Raji (cell line): ENCODE data around the gene ANTXR2.

ENCODE experiments used
- POLR2A ChIP-seq: IDR thresholded peaks from 2 replicates; pipeline ENCODE4 v1.6.1; 2011; ENCODE audit warnings: low read depth, low read length, control low read depth; ENCODE audit not compliant: insufficient read depth

Gene ANTXR2

DNA sequence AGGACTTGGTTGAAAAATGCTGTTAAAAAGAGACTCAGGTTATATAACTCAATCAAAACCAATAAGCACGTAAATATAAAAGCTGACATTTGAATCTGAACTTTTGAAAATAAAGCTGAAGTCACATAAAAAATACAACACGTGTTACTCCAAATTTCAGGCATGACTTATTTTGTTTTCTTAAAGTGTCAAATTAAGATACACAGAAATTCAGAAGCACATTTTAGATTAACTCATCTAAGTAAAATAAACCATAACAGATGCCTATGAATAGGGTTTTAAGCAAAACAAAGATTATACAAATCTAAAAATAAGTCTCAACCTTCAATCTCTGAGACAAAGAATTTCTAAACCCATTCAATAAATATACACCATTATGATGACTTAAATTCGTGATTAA, 124.8 kb downstream of the ANTXR2 start:
- no peak for TF ChIP-seq POLR2A

DNA sequence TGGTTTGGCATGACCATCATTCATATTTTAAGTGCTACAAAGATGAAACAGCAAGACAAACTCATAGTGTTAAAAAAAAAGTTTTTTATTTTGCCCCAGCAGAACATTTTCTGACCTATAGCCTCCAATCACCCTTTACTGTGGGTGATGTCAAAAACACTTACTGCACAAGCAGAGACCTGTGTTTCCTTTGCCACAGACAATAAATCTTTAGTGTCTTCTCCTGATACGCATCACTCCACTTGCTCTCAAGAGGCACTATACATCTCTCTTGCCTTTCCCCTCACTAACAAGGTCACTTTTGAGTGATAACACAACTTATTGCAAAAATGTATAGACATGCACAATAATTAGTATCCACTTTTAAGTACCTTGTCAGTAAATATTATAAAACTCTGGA, 125.6 kb downstream of the ANTXR2 start:
- no peak for TF ChIP-seq POLR2A

DNA sequence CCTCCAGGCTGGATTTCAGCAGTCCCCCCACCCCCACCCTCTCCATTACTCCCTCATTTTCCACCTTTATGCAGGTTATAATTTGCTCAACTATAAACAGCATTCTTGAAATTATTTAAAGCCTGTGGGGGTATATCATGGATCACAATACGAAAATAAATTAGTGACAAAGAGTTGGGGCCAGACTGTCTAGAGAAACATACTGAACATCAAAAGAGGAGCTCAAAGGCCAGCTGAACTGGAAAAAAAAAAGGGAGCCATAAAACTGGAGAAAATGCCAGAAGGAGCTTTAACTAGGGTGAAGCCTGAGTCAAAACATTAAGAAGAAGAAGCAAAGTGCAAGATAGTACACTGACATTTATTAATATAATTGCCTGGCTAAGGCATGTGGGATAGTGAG, 137.8 kb downstream of the ANTXR2 start:
- TF ChIP-seq POLR2A = no peak

DNA sequence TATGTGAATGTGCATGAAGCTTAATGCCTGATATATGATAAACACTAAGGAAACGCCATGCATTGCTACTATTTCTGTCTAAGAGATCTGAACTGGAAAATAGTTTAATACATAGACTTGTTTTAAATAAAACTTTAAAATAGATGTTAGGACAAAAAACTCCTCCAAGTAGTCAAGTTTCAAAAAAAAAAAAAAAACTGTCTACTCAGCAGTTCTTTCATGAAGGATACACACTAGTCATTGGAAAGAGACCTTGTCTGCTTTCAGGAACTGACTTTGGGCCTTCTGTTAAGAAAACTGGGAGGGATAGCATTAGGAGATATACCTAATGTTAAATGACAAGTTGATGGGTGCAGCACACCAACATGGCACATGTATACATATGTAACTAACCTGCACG, 138.4 kb downstream of the ANTXR2 start:
- no peak for TF ChIP-seq POLR2A

DNA sequence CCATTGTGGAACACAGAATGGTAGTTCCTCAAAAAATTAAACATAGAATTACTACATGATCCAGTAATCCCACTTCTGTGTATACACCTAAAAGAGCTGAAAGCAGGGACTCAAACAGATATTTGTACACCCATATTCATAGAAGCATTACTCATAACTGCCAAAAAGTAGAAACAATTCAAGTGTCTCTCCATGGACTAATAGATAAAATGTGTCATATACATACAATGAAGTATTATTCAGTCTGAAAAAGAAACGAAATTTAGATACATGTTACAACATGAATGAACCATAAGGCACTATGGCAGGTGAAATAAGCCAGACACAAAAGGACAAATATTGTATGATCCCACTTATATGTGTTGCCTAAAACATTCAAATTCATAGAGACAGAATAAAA, 145.1 kb downstream of the ANTXR2 start:
- no peak for TF ChIP-seq POLR2A

DNA sequence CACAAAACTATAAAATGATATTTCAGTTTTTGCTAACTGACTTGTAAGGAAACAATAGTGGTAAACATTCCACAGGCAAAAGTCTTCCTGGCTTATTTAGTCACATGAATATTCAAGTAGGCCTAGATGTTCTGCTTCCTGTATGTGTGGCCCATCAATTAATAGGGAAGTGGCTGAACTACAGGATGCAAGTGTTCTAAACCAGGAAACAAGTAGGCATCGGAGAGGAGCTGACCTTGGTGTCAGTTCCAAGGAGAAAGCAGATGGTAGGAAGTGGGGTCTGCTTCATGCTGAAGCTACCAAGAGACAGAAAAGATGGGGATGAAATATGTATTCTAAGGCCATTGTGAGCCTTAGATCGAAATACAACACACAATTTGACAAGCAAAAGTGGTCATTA, 149.7 kb downstream of the ANTXR2 start:
- no peak for TF ChIP-seq POLR2A

DNA sequence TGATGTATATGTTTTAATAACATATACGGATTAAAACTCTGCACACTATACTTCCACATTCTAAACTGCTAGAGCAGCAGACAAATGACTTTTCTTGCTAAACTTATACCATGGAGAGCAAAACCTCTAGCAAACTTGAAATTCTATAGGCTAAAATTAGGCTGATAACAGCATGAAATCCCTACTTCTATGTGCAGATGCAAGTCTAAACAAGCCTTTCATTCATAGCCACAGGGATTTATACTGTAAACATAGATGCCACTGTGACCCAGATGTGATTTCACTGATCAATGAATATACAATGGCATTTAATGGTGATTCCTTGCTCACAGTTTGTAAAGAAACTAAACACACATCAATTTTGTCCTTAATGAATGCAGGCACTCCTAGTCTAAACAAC, 151.0 kb downstream of the ANTXR2 start:
- TF ChIP-seq POLR2A = no peak

DNA sequence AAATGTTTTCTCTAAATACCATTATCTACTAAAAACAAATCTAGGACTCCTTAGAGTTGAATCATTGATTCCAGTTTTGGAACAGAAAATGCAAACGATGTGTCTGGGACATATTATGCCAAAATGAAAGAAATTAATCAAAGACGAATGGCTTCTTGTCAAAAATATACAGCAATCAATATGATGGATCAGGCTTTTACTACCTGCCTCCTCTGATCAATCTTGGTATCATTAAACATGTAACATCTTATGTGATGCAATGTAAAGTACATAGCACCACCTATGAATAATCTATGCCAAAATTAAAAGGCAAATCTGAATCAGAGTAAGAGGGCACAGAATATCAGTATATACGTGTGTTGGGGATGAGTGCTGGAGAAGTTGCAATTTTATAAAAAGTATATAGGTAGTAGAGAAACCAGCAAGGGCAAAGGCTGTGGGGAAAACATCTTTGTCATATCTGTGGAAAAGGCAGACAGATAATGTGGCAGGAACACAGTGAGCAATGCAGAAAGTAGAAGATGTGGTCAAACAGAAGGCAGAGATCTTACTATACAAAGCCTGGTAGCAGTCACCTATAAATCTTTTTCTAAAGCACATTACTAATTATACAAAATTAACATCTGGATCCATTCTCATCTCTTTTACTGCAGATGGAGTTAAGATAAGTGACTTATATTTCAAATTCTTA, 152.7 kb downstream of the ANTXR2 start:
- TF ChIP-seq POLR2A = no peak

DNA sequence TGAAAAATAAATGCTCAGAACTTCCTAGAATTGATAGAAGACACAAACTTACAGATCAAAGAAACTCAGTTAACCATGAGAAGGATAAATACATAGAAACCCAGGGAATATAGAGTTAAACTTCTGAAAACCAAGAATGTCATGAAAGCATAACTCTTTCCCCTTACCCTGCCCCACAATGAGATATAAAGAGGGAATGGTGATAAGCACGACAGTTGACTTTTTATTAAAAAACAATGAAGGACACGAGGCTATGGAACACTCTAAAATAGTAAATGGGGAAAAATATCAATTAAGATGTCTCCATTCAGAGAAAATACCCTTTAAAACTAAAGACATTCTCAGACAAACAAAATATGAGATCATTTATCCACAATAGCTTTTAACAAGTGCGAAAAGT, 154.7 kb downstream of the ANTXR2 start:
- no peak for TF ChIP-seq POLR2A

DNA sequence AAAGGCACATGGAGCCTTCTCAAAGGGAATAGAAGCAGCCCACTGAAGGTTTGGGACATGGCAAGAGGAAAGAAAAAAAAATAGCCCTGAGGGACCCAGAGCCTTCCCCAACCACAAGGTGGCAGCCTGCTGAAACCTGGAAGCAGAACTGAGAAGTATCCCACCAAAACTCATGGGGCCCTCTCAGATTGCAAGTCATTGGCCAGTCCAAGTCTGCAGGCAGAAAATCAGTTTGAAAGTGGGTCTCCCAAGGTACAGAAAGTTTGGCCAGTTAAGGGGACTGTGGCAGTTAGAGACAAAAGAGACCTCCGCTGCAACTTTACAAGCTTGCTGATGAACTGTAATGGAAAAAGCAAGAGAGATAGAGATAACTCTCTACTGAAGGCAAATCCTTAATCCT, 155.8 kb downstream of the ANTXR2 start:
- TF ChIP-seq POLR2A = no peak

DNA sequence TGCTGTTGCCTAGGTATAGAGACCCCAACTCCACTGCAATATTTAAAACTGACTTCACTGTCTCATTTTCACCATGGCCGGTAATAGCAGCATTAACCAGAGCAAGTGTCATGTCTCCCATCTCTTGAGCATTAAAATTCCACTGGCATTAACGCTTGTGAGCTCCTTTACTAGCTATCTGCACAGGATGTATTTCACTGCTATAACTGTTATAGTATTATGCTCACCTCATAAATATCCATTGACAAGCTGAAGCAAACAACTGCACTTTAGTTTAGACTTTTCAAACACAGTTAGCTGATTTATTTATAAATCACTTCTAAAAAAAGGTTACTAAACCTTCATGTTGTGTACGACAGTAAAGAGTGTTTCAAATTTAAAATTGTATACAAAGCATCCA, 157.8 kb downstream of the ANTXR2 start:
- no peak for TF ChIP-seq POLR2A

DNA sequence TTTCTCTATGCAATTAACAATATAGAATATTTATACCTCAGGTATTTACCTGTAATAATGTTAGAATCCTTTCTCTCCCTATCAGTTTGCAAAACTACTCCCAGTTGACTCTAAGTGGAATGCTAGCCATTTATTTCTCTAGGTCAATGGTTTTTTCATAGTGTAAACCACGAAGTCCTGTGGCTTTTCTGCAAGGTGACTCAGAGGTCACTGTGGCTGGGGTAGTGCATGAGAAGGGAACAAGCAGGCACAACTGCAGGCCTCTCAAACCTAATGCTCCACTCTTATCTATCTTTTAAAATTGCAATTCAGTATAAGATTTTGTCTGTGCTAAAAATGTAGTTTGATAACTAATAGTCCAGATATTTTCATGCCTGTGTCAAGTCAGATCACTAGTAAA, 159.4 kb downstream of the ANTXR2 start:
- no peak for TF ChIP-seq POLR2A

DNA sequence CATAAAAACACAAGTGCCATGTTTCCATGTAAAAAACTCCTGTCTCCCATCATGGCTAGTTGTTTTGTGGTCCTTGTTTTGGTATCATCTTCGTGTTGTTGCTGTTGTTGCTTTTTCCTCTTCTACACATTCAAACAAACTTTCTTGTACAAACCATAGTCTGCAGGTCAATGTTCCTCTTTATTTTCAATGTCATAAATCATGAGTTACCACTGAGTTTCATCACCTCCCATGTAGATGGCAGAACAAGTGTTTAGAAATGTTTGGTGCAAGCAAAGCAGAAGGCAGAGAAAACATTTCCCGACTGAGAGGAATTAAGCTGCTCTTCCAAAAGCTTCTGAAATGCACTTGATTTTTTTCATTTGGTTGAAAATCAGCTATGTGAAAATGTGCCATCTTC, 166.0 kb downstream of the ANTXR2 start:
- no peak for TF ChIP-seq POLR2A

DNA sequence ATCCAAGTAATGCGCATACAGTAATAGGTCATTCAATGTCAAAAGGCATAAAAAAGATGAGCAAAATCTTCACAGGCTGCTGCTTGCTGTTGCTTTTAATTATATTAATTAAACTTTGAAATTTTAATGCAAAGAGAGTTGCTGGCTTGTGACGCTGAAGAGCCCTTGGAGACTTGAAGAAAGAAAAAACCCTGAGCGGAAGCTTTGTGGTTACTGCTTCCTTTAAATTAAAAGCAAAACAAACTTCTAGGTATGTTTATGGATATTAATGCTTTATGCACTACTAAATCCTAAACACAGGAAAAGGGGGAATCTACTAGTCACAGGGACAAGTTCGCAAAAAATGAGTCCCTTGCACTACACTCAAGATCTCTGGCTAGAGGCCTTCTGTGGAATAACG, 166.7 kb downstream of the ANTXR2 start:
- TF ChIP-seq POLR2A = no peak

DNA sequence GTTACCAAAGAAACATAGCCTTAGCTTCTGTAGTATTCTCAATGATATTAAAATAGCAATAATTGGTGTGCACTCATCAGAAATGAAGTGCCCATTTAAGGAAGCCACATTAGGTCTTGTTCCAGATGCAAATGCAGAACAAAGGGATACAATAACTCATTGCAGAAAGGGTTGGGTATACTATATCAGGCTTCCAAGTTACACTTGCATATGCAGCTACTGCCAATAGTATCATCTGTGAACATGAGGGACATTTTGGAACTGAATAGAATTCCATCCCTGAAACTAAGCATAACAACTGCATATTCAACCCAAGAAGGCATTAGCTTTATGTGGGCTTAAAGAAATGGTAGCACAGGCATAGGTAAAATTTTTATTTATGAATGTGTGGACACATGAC, 167.8 kb downstream of the ANTXR2 start:
- no peak for TF ChIP-seq POLR2A

DNA sequence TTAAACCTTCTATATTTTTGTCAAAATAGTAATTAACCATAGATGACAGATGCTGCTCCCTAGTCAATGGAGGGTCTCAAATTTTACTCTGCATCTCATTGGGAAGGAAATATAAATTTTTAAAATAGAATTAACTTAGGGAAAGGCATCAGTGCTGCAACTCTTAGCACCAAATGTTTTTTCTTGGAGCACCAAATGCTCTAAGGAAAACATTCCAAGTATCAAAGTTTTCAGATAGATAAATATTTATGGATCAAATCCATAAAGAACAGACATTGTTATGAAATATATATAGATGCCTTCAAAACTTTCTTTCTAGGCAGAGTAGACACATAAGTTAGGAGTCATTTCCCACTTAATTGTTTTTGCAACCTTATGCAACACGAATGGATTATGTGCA, 168.7 kb downstream of the ANTXR2 start:
- TF ChIP-seq POLR2A = no peak

DNA sequence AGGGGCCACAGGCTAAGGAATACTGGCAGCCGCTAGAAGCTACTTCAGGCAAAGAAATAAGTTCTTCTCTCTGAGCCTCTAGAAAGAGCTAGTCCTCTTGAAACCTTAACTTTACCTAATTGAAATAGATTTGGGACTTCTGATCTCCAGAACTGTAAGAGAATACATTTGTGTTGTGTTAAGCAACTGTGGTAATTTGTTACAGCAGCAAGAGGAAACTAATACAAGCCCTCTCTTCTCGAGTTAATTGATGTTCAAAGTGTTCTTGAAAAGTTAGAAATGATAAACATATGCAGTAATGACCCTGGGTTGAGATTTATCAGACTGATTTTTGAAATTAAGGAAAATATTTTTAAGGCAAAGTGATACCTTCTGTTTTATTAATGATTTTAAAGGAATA, 172.8 kb downstream of the ANTXR2 start:
- TF ChIP-seq POLR2A = no peak
